Measurements from ENCODE around the gene CCDC85B.

GRCh38 chr11:65907878-65908277 is 17.4 kb downstream of the CCDC85B start:
- TF ChIP-seq EZH2 (IDR thresholded peaks at IDR 0.05) (no peak), POLR2AphosphoS5 (IDR thresholded peaks at IDR 0.05; ENCODE audit: borderline replicate concordance, low read depth, low read length) (no peak), FOXP2 (optimal IDR thresholded peaks at IDR 0.05; ENCODE audit: control extremely low read depth, extremely low read length, insufficient read depth) (no peak)

All from SK-N-MC (cell line).